Tibial artery (tissue), 4 donors: ENCODE results near the gene TBC1D24.

Experiments
- DNase-seq, 2 donors: peaks; one replicate each; pipeline ENCODE4 v3.0.0-alpha.2; 2019
- H3K27ac ChIP-seq, 2 donors: fragments of 200-600 bp; sonication (generic) in 1 of 2; 1 replicate in 1 of 2; 2 replicates in 1 of 2; pipeline ENCODE4 v1.5.1; 2018 to 2019; ENCODE audit warnings: mild to moderate bottlenecking in 1 of 2
- H3K27me3 ChIP-seq, 2 donors: fragments of 200-600 bp; sonication (generic) in 1 of 2; one replicate each; pipeline versions ENCODE4 v1.5.1 to v1.6.0; 2016 to 2019
- H3K36me3 ChIP-seq, 3 donors: fragments of 200-600 bp; sonication (generic) in 2 of 3; one replicate each; pipeline ENCODE4 v1.5.1; 2016 to 2019; ENCODE audit warnings: mild to moderate bottlenecking in 2 of 3
- H3K4me1 ChIP-seq, 4 donors: fragments of 200-600 bp; sonication (generic) in 2 of 4; 1 replicate in 3 of 4; 2 replicates in 1 of 4; pipeline ENCODE4 v1.5.1; 2016 to 2019
- H3K4me3 ChIP-seq, 2 donors: fragments of 200-600 bp; sonication (generic) in 1 of 2; 1 replicate in 1 of 2; 2 replicates in 1 of 2; pipeline ENCODE4 v1.5.1; 2018 to 2019; ENCODE audit warnings: mild to moderate bottlenecking in 2 of 2
- H3K9me3 ChIP-seq, 3 donors: fragments of 200-600 bp; sonication (generic) in 1 of 3; one replicate each; pipeline ENCODE4 v1.5.1; 2016 to 2019
- intact Hi-C: fragments of 100-400 bp; cut with DNase I; formaldehyde crosslinking; loops from one replicate; pipeline ENCODE4 v1.15.0; 2023; ENCODE audit warnings: low total_unique reads
- TF ChIP-seq, protein P1 (sequence below), 2 experiments: fragments of 200-600 bp in 1 of 2; fragments of 450-650 bp in 1 of 2; IDR thresholded peaks; one replicate each; pipeline ENCODE4 v1.5.1; 2017 to 2019; ENCODE audit warnings: antibody characterized with exemption in 2 of 2, mild to moderate bottlenecking in 1 of 2, moderate library complexity in 1 of 2

TBC1D24 gene

DNA sequence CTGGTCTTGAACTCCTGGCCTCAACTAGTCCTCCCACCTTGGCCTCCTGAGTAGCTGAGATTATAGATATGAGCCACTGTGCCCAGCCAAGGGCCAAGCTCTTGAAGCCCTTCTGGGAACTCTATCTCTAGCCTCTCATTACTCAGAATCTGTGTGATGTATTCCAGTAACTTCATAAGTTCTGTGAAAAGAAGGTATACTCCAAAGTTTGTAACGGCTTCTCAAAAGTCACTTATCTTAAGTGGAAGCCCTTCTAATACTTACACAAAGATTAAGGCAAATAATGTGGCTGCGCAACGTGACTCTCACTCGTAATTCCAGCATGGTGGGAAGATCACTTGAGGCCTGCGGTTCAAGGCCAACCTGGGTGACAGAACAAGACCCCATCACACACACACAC is 19.7 kb downstream of the TBC1D24 start:
- intact Hi-C loops: no loop called here
- Histone ChIP-seq H3K9me3 (no peaks in the 10 kb centered on the region), H3K4me1 (peaks cover 0 to 35% (median 11%) of the 10 kb centered on the region in 4 donors), H3K27ac (no peak overlapping the region), H3K27me3 (no peaks in the 10 kb centered on the region), H3K4me3 (no peak overlapping the region), H3K36me3 (peaks cover 0 to 22% (median 4%) of the 10 kb centered on the region in 3 donors)
- TF ChIP-seq, protein P1, sequence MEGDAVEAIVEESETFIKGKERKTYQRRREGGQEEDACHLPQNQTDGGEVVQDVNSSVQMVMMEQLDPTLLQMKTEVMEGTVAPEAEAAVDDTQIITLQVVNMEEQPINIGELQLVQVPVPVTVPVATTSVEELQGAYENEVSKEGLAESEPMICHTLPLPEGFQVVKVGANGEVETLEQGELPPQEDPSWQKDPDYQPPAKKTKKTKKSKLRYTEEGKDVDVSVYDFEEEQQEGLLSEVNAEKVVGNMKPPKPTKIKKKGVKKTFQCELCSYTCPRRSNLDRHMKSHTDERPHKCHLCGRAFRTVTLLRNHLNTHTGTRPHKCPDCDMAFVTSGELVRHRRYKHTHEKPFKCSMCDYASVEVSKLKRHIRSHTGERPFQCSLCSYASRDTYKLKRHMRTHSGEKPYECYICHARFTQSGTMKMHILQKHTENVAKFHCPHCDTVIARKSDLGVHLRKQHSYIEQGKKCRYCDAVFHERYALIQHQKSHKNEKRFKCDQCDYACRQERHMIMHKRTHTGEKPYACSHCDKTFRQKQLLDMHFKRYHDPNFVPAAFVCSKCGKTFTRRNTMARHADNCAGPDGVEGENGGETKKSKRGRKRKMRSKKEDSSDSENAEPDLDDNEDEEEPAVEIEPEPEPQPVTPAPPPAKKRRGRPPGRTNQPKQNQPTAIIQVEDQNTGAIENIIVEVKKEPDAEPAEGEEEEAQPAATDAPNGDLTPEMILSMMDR (IDR thresholded peaks at IDR 0.05): no peak
- no peak for DNase-seq

DNA sequence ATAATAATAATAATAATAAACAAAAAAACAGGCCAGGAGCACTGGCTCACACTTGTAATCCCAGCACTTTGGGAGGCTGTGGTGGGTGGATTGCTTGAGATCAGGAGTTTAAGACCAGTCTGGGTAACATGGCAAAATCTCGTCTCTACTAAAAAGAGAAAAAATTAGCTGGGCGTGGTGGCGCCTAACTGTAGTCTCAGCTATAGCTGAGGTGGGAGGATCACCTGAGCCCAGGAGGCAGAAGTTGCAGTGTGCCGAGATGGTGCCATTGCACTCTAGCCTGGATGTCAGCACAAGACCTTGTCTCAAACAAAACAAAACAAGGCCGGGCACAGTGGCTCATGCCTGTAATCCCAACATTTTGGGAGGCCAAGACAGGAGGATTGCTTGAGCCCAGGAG is 20.1 kb downstream of the TBC1D24 start:
- no peak overlapping the region for H3K4me3 ChIP-seq
- no peak for DNase-seq
- H3K27ac ChIP-seq: no peak overlapping the region
- TF ChIP-seq, protein P1 (IDR thresholded peaks at IDR 0.05): no peak
- H3K36me3 ChIP-seq: peaks cover 0 to 22% (median 4%) of the 10 kb centered on the region in 3 donors
- no peaks in the 10 kb centered on the region for H3K27me3 ChIP-seq
- intact Hi-C loops: no loop called here
- no peaks in the 10 kb centered on the region for H3K9me3 ChIP-seq
- H3K4me1 ChIP-seq: peaks cover 0 to 40% (median 11%) of the 10 kb centered on the region in 4 donors

DNA sequence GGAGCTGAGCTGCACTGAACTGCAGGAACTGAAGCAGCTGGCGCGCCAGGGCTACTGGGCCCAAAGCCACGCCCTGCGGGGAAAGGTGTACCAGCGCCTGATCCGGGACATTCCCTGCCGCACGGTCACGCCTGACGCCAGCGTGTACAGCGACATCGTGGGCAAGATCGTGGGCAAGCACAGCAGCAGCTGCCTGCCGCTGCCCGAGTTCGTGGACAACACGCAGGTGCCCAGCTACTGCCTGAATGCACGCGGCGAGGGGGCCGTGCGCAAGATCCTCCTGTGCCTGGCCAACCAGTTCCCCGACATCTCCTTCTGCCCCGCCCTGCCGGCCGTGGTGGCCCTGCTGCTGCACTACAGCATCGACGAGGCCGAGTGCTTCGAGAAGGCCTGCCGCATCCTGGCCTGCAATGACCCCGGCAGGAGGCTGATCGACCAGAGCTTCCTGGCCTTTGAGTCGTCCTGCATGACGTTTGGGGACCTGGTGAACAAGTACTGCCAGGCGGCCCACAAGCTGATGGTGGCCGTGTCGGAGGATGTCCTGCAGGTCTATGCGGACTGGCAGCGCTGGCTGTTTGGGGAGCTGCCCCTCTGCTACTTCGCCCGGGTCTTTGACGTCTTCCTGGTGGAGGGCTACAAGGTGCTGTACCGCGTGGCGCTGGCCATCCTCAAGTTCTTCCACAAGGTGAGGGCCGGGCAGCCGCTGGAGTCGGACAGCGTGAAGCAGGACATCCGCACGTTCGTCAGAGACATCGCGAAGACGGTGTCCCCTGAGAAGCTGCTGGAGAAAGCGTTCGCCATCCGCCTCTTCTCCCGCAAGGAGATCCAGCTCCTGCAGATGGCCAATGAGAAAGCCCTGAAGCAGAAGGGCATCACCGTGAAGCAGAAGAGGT is 21.5 kb downstream of the TBC1D24 start:
- no peaks in the 10 kb centered on the region for H3K27me3 ChIP-seq
- DNase-seq: no peak
- intact Hi-C loops: no loop called here
- no peak overlapping the region for H3K4me3 ChIP-seq
- H3K36me3 ChIP-seq: peaks cover 0 to 22% (median 4%) of the 10 kb centered on the region in 3 donors
- peaks cover 0 to 52% (median 15%) of the 10 kb centered on the region in 4 donors for H3K4me1 ChIP-seq
- TF ChIP-seq, protein P1 (IDR thresholded peaks at IDR 0.05): no peak
- no peaks in the 10 kb centered on the region for H3K9me3 ChIP-seq
- no peak overlapping the region for H3K27ac ChIP-seq

DNA sequence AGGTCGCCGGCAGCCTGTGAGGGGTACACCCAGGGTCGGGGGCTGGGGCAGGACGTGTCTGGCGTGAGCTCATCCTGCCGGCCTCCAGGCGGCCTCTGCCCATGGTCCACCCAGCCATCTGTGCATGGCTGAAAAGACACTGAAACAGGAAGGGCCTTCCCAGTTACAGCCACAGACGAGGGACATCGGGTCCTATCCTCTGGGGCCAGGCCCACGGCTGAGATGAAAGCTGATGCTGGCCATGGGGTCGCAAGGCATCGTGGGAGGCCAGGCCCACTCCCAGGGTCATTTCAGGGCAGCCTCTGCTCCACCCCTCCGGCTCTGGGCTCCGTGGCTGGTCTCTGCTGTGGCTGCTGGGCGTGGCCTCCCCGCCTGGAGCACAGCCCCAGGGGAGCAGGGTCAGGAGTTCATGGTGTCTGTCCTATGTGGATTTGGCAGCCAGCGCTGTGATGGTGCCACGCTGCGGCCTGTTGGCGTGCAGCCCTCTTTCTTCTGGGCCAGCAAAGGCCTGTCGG is 22.2 kb downstream of the TBC1D24 start:
- H3K27ac ChIP-seq: no peak overlapping the region
- H3K4me1 ChIP-seq: peaks cover 0 to 59% (median 19%) of the 10 kb centered on the region in 4 donors
- no peak for DNase-seq
- peaks cover 0 to 22% (median 4%) of the 10 kb centered on the region in 3 donors for H3K36me3 ChIP-seq
- H3K27me3 ChIP-seq: no peaks in the 10 kb centered on the region
- intact Hi-C loops: no loop called here
- no peak overlapping the region for H3K4me3 ChIP-seq
- TF ChIP-seq, protein P1 (IDR thresholded peaks at IDR 0.05): no peak
- no peaks in the 10 kb centered on the region for H3K9me3 ChIP-seq

DNA sequence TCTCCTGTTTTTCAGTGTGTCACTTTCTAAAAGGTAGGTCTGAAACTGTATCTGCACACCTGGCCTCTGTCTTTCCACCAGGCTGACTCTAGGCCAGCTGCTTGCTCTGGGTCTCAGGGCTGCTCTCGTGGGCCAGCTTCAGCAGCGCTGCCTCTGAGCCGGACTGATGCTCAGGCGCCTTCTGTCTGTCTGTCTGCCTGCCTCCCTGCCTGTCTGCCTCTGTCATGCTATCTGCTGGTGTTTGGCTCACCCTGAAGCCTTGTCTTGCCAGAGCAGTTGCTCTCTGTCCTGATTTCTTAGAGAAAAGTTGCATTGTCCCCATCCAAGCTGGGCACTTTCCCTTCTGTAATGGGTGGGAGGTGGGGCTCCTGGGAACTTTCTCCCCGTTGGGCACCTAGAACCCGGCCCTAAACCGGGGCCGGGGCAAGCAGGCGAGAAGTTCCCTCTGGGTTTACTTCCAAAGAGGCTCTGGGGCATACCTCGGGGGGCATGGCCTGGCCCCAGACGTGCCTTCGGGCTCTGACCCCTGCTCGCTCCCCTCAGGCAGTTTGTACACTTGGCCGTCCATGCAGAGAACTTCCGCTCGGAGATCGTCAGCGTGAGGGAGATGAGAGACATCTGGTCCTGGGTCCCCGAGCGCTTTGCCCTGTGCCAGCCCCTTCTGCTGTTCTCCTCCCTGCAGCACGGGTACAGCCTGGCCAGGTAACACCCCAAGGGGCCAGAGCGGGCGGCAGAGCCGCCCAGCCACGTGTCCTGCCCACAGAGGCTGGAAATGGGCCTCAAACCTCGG is 23.0 kb downstream of the TBC1D24 start:
- no peaks in the 10 kb centered on the region for H3K9me3 ChIP-seq
- TF ChIP-seq, protein P1 (IDR thresholded peaks at IDR 0.05): no peak
- no peak for DNase-seq
- H3K4me1 ChIP-seq: peaks cover 0 to 59% (median 19%) of the 10 kb centered on the region in 4 donors
- intact Hi-C loops: no loop called here
- H3K4me3 ChIP-seq: no peak overlapping the region
- peaks cover 0 to 22% (median 4%) of the 10 kb centered on the region in 3 donors for H3K36me3 ChIP-seq
- H3K27ac ChIP-seq: no peak overlapping the region
- no peaks in the 10 kb centered on the region for H3K27me3 ChIP-seq
